ENCODE data around the gene CD46. TPM values are rescaled to one million over a fixed set of nuclear protein-coding genes. Genes with fewer than 3 reads are reported as not detected.

CD46 gene
- polyA plus RNA-seq, 1 donor from 2014 or later: 393 TPM

DNA sequence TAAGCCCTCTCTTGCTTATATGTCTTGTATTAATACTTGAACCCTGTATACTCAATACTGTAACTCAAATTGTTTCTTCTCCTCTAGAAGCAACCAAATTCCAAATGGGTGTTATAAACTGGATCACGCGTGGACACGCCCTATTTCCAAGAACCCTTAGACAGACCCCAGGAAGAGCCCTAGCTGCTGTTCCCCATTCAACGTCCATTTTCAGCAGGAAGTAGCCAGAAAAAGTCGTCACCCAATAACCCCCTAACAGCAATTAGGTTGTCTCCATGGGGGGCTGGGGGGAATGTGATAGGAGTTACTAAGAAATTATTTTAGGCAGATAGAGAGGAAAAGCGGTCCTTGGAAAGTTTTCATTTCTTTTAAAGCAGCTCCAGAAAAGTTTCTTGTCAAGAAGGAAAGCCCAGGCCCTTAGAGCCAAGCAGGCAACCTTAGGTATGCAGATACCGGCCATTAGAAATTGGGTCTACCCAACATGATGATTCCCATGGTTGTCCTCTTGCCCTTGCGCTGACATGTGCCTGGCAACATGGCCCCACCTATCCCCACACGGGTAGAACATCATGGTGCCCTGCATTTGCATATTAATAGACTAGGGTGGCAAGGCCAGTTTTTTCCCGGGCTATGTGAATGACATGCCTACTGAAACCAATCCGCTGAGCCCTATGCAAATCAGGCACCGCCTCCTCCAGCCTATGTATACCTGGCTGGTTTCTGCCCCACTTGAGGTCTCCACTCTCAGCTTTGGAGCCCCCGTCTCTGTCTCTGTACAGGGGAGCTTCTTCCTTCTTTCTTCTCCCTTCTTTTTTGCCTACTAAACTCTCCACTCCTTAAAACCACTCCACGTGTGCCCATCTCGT lies 4.0 kb upstream of the CD46 start:
- TF ChIP-seq POLR2AphosphoS5 (IDR thresholded peaks at IDR 0.05) (no peak), EP300 (conservative IDR thresholded peaks at IDR 0.05; ENCODE audit: poor library complexity, severe bottlenecking) (no peak), MXI1 (conservative IDR thresholded peaks at IDR 0.05; ENCODE audit: poor library complexity, severe bottlenecking) (no peak), EZH2 (IDR thresholded peaks at IDR 0.05; ENCODE audit: borderline replicate concordance, insufficient read depth, low read length, poor library complexity, severe bottlenecking) (no peak), TAF1 (IDR thresholded peaks at IDR 0.05; ENCODE audit: low read depth) (no peak), RAD21 (conservative IDR thresholded peaks at IDR 0.05) (no peak), SMC3 (conservative IDR thresholded peaks at IDR 0.05; ENCODE audit: poor library complexity) (no peak)
- TF ChIP-seq, protein P1, sequence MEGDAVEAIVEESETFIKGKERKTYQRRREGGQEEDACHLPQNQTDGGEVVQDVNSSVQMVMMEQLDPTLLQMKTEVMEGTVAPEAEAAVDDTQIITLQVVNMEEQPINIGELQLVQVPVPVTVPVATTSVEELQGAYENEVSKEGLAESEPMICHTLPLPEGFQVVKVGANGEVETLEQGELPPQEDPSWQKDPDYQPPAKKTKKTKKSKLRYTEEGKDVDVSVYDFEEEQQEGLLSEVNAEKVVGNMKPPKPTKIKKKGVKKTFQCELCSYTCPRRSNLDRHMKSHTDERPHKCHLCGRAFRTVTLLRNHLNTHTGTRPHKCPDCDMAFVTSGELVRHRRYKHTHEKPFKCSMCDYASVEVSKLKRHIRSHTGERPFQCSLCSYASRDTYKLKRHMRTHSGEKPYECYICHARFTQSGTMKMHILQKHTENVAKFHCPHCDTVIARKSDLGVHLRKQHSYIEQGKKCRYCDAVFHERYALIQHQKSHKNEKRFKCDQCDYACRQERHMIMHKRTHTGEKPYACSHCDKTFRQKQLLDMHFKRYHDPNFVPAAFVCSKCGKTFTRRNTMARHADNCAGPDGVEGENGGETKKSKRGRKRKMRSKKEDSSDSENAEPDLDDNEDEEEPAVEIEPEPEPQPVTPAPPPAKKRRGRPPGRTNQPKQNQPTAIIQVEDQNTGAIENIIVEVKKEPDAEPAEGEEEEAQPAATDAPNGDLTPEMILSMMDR (IDR thresholded peaks at IDR 0.05; ENCODE audit: poor library complexity, severe bottlenecking): no peak
- TF ChIP-seq, protein P2, sequence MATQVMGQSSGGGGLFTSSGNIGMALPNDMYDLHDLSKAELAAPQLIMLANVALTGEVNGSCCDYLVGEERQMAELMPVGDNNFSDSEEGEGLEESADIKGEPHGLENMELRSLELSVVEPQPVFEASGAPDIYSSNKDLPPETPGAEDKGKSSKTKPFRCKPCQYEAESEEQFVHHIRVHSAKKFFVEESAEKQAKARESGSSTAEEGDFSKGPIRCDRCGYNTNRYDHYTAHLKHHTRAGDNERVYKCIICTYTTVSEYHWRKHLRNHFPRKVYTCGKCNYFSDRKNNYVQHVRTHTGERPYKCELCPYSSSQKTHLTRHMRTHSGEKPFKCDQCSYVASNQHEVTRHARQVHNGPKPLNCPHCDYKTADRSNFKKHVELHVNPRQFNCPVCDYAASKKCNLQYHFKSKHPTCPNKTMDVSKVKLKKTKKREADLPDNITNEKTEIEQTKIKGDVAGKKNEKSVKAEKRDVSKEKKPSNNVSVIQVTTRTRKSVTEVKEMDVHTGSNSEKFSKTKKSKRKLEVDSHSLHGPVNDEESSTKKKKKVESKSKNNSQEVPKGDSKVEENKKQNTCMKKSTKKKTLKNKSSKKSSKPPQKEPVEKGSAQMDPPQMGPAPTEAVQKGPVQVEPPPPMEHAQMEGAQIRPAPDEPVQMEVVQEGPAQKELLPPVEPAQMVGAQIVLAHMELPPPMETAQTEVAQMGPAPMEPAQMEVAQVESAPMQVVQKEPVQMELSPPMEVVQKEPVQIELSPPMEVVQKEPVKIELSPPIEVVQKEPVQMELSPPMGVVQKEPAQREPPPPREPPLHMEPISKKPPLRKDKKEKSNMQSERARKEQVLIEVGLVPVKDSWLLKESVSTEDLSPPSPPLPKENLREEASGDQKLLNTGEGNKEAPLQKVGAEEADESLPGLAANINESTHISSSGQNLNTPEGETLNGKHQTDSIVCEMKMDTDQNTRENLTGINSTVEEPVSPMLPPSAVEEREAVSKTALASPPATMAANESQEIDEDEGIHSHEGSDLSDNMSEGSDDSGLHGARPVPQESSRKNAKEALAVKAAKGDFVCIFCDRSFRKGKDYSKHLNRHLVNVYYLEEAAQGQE (IDR thresholded peaks at IDR 0.05; ENCODE audit: borderline replicate concordance): no peak
- no peak overlapping the region for H3K27ac ChIP-seq (ENCODE audit: low read length)
- peaks cover 7% of the 10 kb centered on the region for H3K79me2 ChIP-seq (replicated peaks; ENCODE audit: insufficient read depth, low read length)
- H3K9me3 ChIP-seq (ENCODE audit: low read length): no peaks in the 10 kb centered on the region
- no peak overlapping the region for H3K4me3 ChIP-seq (ENCODE audit: low read length)
- no peaks in the 10 kb centered on the region for H3K27me3 ChIP-seq (ENCODE audit: insufficient read depth, low read depth, low read length)
- H3K4me2 ChIP-seq (ENCODE audit: low read length): no peak overlapping the region
- no peaks in the 10 kb centered on the region for H3K36me3 ChIP-seq (ENCODE audit: insufficient read depth, low read length)
- H4K20me1 ChIP-seq (ENCODE audit: insufficient read depth): no peaks in the 10 kb centered on the region
- no peak overlapping the region for H2AFZ ChIP-seq (ENCODE audit: low read depth, low read length)
- no peak overlapping the region for H3K9ac ChIP-seq (ENCODE audit: low read length)
- H3K9me2 ChIP-seq (ENCODE audit: insufficient read depth, low read length): no peaks in the 10 kb centered on the region
- no peaks in the 10 kb centered on the region for H3F3A ChIP-seq (ENCODE audit: insufficient read depth, low read length, poor library complexity, severe bottlenecking)

DNA sequence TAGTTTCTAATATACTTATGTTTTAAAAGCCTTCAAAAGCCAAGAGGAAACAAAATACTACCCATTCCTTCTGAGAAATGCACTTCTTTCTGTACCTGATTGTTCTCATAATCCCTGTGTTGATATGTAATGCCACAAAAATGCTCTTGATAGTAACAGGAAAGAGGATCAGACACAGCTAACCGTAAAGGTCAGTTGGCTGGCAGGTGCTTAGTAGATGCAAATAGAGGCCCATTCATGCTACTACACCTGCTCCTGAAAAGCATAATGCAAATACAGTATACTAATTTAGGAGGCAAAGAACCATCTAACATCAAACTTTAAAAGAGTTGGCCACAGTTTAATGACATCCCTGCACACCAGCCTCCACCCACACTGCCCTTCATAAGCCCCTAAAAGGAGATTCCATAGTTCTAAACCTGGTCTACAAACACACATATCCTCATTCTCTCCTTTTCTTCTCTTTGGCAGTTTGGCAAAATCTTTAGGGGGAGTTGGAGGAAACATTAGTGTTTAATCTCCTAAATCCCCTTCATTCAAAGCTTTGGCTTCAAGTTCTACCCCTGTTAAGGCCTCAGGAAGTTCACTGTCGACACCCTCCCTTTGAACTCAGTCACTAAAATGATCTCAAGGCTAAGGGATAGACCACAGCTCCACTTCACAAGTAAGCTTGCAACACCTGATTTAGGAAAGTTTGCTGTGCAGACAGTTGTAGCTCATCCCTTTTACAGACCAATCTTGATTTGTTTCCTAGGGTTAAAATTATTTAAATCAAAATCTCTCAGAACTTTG lies 2.9 kb upstream of the CD46 start:
- no peak overlapping the region for H3K4me3 ChIP-seq (ENCODE audit: low read length)
- H3K27ac ChIP-seq (ENCODE audit: low read length): no peak overlapping the region
- no peak overlapping the region for H3K4me2 ChIP-seq (ENCODE audit: low read length)
- no peaks in the 10 kb centered on the region for H3K9me3 ChIP-seq (ENCODE audit: low read length)
- no peaks in the 10 kb centered on the region for H3F3A ChIP-seq (ENCODE audit: insufficient read depth, low read length, poor library complexity, severe bottlenecking)
- no peaks in the 10 kb centered on the region for H3K36me3 ChIP-seq (ENCODE audit: insufficient read depth, low read length)
- no peaks in the 10 kb centered on the region for H3K9me2 ChIP-seq (ENCODE audit: insufficient read depth, low read length)
- H3K9ac ChIP-seq (ENCODE audit: low read length): no peak overlapping the region
- H3K27me3 ChIP-seq (ENCODE audit: insufficient read depth, low read depth, low read length): no peaks in the 10 kb centered on the region
- no peak overlapping the region for H2AFZ ChIP-seq (ENCODE audit: low read depth, low read length)
- H3K79me2 ChIP-seq (replicated peaks; ENCODE audit: insufficient read depth, low read length): peaks cover 17% of the 10 kb centered on the region
- TF ChIP-seq, protein P2 (IDR thresholded peaks at IDR 0.05; ENCODE audit: borderline replicate concordance): no peak
- no peak for TF ChIP-seq MXI1 (conservative IDR thresholded peaks at IDR 0.05; ENCODE audit: poor library complexity, severe bottlenecking)
- no peaks in the 10 kb centered on the region for H4K20me1 ChIP-seq (ENCODE audit: insufficient read depth)

Data from neural cell (in vitro differentiated cells).